Measurements from ENCODE around the gene EMILIN3.

DNA sequence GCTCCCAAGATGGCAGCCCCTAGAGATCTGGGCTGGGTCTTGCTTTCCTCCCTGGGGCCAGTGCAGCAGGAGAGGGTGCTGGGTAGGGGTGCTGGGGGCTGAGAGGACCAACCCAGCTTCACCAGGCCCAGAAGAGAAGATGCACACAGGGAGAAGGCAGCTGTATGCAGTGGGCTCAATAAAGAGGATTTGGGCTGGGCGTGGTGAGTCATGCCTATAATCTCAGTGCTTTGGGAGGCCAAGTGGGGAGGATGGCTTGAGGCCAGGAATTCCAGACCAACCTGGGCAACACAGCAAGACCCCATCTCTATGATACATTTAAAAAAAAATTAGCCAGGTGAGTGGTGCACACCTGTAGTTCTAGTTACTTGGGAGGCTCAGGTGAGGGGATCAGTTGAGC, 25.7 kb upstream of the EMILIN3 start:
- no peak for TF ChIP-seq EZH2 (IDR thresholded peaks at IDR 0.05; ENCODE audit: borderline replicate concordance)
- TF ChIP-seq, protein P1, sequence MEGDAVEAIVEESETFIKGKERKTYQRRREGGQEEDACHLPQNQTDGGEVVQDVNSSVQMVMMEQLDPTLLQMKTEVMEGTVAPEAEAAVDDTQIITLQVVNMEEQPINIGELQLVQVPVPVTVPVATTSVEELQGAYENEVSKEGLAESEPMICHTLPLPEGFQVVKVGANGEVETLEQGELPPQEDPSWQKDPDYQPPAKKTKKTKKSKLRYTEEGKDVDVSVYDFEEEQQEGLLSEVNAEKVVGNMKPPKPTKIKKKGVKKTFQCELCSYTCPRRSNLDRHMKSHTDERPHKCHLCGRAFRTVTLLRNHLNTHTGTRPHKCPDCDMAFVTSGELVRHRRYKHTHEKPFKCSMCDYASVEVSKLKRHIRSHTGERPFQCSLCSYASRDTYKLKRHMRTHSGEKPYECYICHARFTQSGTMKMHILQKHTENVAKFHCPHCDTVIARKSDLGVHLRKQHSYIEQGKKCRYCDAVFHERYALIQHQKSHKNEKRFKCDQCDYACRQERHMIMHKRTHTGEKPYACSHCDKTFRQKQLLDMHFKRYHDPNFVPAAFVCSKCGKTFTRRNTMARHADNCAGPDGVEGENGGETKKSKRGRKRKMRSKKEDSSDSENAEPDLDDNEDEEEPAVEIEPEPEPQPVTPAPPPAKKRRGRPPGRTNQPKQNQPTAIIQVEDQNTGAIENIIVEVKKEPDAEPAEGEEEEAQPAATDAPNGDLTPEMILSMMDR (IDR thresholded peaks at IDR 0.05; ENCODE audit: poor library complexity) = no peak
